Brain microvascular endothelial cell (primary cell): Measurements from ENCODE around the gene CADPS.

Experiments
- DNase-seq: peaks from one replicate; pipeline ENCODE4 v3.0.0-alpha.2; 2020
- H3K27ac ChIP-seq: fragments of 250-450 bp; sonication (Bioruptor Pico); 2 replicates; pipeline ENCODE4 v1.5.1; 2020; ENCODE audit warnings: mild to moderate bottlenecking, moderate library complexity
- H3K27me3 ChIP-seq: fragments of 250-450 bp; sonication (Bioruptor Pico); replicated peaks from 2 replicates; pipeline ENCODE4 v1.5.1; 2020; ENCODE audit warnings: mild to moderate bottlenecking
- H3K36me3 ChIP-seq: fragments of 250-450 bp; sonication (Bioruptor Pico); replicated peaks from 2 replicates; pipeline ENCODE4 v1.5.1; 2020; ENCODE audit warnings: mild to moderate bottlenecking
- H3K4me3 ChIP-seq: 2 replicates; pipeline ENCODE4 v1.5.1; 2011; ENCODE audit warnings: low read depth, mild to moderate bottlenecking, control low read depth, low read length, moderate library complexity
- CTCF ChIP-seq: IDR thresholded peaks from 2 replicates; pipeline ENCODE4 v1.5.1; 2011; ENCODE audit warnings: low read depth, mild to moderate bottlenecking, moderate library complexity, low read length, control low read depth, inconsistent platforms; ENCODE audit errors: missing control alignments
- in situ Hi-C: cut with HindIII; loops from 2 replicates; pipeline ENCODE4 v1.10.0; 2017; ENCODE audit warnings: low sequenced_read_pairs, low pct_ligation_motif_present

CADPS gene

GRCh38 chr3:62365391-62366125 lies 509.7 kb downstream of the CADPS start:
- no peak overlapping the region for H3K4me3 ChIP-seq
- no peak for TF ChIP-seq CTCF

GRCh38 chr3:62364191-62364590 lies 511.0 kb downstream of the CADPS start:
- peaks cover 52% of the 10 kb centered on the region for H3K27me3 ChIP-seq

More at GRCh38 chr3:62365391-62366125, 509.7 kb downstream of the CADPS start:
- in situ Hi-C loops, result no loop called here
- no peak for DNase-seq
- Histone ChIP-seq H3K36me3 (no peaks in the 10 kb centered on the region), H3K27me3 (peaks cover 65% of the 10 kb centered on the region), H3K27ac (no peak overlapping the region)

GRCh38 chr3:62363275-62363674 lies 511.9 kb downstream of the CADPS start:
- H3K27ac ChIP-seq, result no peak overlapping the region
- no peak overlapping the region for H3K4me3 ChIP-seq
- DNase-seq, result no peak
- peaks cover 42% of the 10 kb centered on the region for H3K27me3 ChIP-seq
- H3K36me3 ChIP-seq, result no peaks in the 10 kb centered on the region
- in situ Hi-C loops, result no loop called here
- TF ChIP-seq CTCF, result no peak

More at GRCh38 chr3:62364191-62364590, 511.0 kb downstream of the CADPS start:
- Histone ChIP-seq H3K4me3 (no peak overlapping the region), H3K27ac (no peak overlapping the region), H3K36me3 (no peaks in the 10 kb centered on the region)
- no peak for TF ChIP-seq CTCF
- DNase-seq, result no peak
- in situ Hi-C loops, result no loop called here

- no peak for DNase-seq
- in situ Hi-C loops, result no loop called here
- TF ChIP-seq CTCF, result no peak
Observed at GRCh38 chr3:62361824-62362223, 513.4 kb downstream of the CADPS start.

GRCh38 chr3:62361261-62361660 lies 514.0 kb downstream of the CADPS start:
- H3K36me3 ChIP-seq, result no peaks in the 10 kb centered on the region
- no peak for TF ChIP-seq CTCF
- no peak overlapping the region for H3K4me3 ChIP-seq
- no peak overlapping the region for H3K27ac ChIP-seq
- in situ Hi-C loops, result no loop called here
- peaks cover 22% of the 10 kb centered on the region for H3K27me3 ChIP-seq
- no peak for DNase-seq

More at GRCh38 chr3:62361824-62362223, 513.4 kb downstream of the CADPS start:
- H3K36me3 ChIP-seq, result no peaks in the 10 kb centered on the region
- H3K27me3 ChIP-seq, result peaks cover 28% of the 10 kb centered on the region
- H3K27ac ChIP-seq, result no peak overlapping the region
- H3K4me3 ChIP-seq, result no peak overlapping the region

- H3K36me3 ChIP-seq, result no peaks in the 10 kb centered on the region
- H3K4me3 ChIP-seq, result no peak overlapping the region
- peaks cover 6% of the 10 kb centered on the region for H3K27me3 ChIP-seq
- no peak overlapping the region for H3K27ac ChIP-seq
- in situ Hi-C loops, result no loop called here
- DNase-seq, result no peak
- no peak for TF ChIP-seq CTCF
Observed at GRCh38 chr3:62359531-62359930, 515.7 kb downstream of the CADPS start.
